Measurements from ENCODE around the gene B3GALT4. TPM values are rescaled to one million over a fixed set of nuclear protein-coding genes. Genes with fewer than 3 reads are reported as not detected.

Gene B3GALT4
- total RNA-seq, 3 donors from 2014 or later (not counting 1 experiment from before 2014, with no cell fraction given): 22.7 to 24.1 (median 23.1) TPM

DNA sequence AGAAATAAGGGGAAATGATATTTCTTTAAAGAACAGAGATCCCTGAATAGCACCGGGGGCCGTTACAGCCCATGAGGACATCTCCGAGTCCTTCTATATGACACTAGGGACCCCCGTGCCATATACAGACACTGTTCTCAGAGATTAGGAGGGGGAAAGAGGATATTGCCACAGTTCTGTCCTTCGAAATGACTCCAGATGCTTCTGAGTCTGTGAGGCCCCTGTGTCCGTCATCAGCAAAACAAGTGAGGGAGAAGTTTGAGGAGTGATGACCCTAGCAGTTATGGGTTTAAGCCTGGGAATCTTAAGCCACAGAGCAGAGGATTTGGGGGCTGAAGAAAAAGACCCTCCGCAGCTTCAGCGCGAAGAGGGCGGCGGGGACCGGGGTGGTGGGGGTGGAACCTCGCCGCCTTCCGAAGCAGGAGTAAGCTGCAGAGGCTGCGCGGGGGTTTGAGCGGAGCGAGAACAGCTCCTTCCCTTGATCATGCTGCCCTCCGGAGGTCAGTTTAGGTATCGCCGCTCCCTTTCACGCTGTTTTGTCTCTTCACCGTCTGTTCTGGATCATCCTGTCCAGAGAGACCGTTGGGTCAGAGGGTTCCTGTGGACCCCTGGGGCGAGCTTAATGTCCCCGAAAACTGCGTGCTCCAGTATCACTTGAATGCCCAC lies 28.8 kb upstream of the B3GALT4 start:
- ATAC-seq: peak; percentile 38 to 63 (median 47)
- H3K27me3 Mint-ChIP-seq (ENCODE audit: low read depth in 2 of 2): peaks cover 0 to 5% of the 10 kb centered on the region in 2 donors
- H3K4me3 Mint-ChIP-seq: peak overlapping the region; percentile 90
- peak overlapping the region; percentile 45 for H3K4me3 ChIP-seq (ENCODE audit: low read length)
- 2% methylated on average over 27 of the region's 28 CpGs for WGBS (ENCODE audit: insufficient coverage)
- peak; percentile 89 to 95 for DNase-seq
- no peaks in the 10 kb centered on the region for H3K9me3 Mint-ChIP-seq
- H3K9me3 ChIP-seq (ENCODE audit: control insufficient read depth, insufficient read depth, low read length): no peaks in the 10 kb centered on the region
- peak overlapping the region; percentile 95 to 97 for H3K27ac Mint-ChIP-seq
- H3K27me3 ChIP-seq (ENCODE audit: control insufficient read depth, insufficient read depth, low read length): no peaks in the 10 kb centered on the region
- peak overlapping the region; percentile 94 for H3K27ac ChIP-seq (ENCODE audit: low read length)
- intact Hi-C loops (cut with micrococcal nuclease): loop anchor here (1.0 kb wide), 3 partner anchors 87 to 234 kb away; no protein-coding TSS in a partner anchor
- peaks cover 7% of the 10 kb centered on the region for H3K36me3 ChIP-seq (ENCODE audit: control insufficient read depth, insufficient read depth, low read length)
- peaks cover 28% of the 10 kb centered on the region for H3K4me1 ChIP-seq (ENCODE audit: control insufficient read depth, insufficient read depth, low read length)
- H3K4me1 Mint-ChIP-seq: peaks cover 22 to 37% of the 10 kb centered on the region in 2 donors
- H3K36me3 Mint-ChIP-seq: no peaks in the 10 kb centered on the region
- TF ChIP-seq, protein P1, sequence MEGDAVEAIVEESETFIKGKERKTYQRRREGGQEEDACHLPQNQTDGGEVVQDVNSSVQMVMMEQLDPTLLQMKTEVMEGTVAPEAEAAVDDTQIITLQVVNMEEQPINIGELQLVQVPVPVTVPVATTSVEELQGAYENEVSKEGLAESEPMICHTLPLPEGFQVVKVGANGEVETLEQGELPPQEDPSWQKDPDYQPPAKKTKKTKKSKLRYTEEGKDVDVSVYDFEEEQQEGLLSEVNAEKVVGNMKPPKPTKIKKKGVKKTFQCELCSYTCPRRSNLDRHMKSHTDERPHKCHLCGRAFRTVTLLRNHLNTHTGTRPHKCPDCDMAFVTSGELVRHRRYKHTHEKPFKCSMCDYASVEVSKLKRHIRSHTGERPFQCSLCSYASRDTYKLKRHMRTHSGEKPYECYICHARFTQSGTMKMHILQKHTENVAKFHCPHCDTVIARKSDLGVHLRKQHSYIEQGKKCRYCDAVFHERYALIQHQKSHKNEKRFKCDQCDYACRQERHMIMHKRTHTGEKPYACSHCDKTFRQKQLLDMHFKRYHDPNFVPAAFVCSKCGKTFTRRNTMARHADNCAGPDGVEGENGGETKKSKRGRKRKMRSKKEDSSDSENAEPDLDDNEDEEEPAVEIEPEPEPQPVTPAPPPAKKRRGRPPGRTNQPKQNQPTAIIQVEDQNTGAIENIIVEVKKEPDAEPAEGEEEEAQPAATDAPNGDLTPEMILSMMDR (IDR thresholded peaks at IDR 0.05): peak; percentile 94

DNA sequence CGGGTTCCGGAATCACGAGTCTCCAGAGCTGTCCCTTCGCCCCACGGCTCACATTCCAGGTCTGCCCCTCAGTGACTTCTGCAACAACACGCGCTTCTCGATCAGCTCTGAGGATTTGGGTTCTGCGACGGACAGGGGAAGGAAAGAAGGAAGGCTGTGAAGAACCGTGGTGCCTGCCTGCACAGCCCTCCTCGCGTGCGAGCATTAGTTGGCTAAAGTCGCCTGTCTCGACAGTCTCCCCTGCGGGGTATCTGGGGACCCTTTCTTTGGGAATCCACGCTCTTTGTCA lies 28.3 kb upstream of the B3GALT4 start:
- TF ChIP-seq, protein P1 (IDR thresholded peaks at IDR 0.05): no peak
- H3K27ac Mint-ChIP-seq: peak overlapping the region; percentile 95 to 97
- Histone ChIP-seq H3K27ac (ENCODE audit: low read length) (peak overlapping the region; percentile 94), H3K36me3 (ENCODE audit: control insufficient read depth, insufficient read depth, low read length) (peaks cover 7% of the 10 kb centered on the region), H3K27me3 (ENCODE audit: control insufficient read depth, insufficient read depth, low read length) (no peaks in the 10 kb centered on the region), H3K9me3 (ENCODE audit: control insufficient read depth, insufficient read depth, low read length) (no peaks in the 10 kb centered on the region), H3K4me3 (ENCODE audit: low read length) (peak overlapping the region; percentile 45), H3K4me1 (ENCODE audit: control insufficient read depth, insufficient read depth, low read length) (peaks cover 28% of the 10 kb centered on the region)
- H3K36me3 Mint-ChIP-seq: no peaks in the 10 kb centered on the region
- ATAC-seq: no peak
- no peaks in the 10 kb centered on the region for H3K9me3 Mint-ChIP-seq
- peaks cover 22 to 37% of the 10 kb centered on the region in 2 donors for H3K4me1 Mint-ChIP-seq
- H3K4me3 Mint-ChIP-seq: peak overlapping the region; percentile 90
- intact Hi-C loops (cut with micrococcal nuclease): loop anchor here (1.0 kb wide), 3 partner anchors 87 to 234 kb away; no protein-coding TSS in a partner anchor
- peaks cover 0 to 5% of the 10 kb centered on the region in 2 donors for H3K27me3 Mint-ChIP-seq (ENCODE audit: low read depth in 2 of 2)
- 0% methylated on average over 18 of the region's 18 CpGs for WGBS (ENCODE audit: insufficient coverage)
- DNase-seq: peak in 1 of 2 donors; percentile 79

- no peaks in the 10 kb centered on the region for H3K9me3 Mint-ChIP-seq
- peaks cover 0 to under 1% of the 10 kb centered on the region in 2 donors for H3K27me3 Mint-ChIP-seq (ENCODE audit: low read depth in 2 of 2)
- Histone ChIP-seq H3K9me3 (ENCODE audit: control insufficient read depth, insufficient read depth, low read length) (no peaks in the 10 kb centered on the region), H3K4me3 (ENCODE audit: low read length) (peak overlapping the region; percentile 68), H3K27ac (ENCODE audit: low read length) (peak overlapping the region; percentile 94), H3K27me3 (ENCODE audit: control insufficient read depth, insufficient read depth, low read length) (no peaks in the 10 kb centered on the region), H3K4me1 (ENCODE audit: control insufficient read depth, insufficient read depth, low read length) (peaks cover 28% of the 10 kb centered on the region), H3K36me3 (ENCODE audit: control insufficient read depth, insufficient read depth, low read length) (peaks cover 7% of the 10 kb centered on the region)
- ATAC-seq: peak; percentile 86 to 96 (median 88)
- peak overlapping the region; percentile 90 for H3K4me3 Mint-ChIP-seq
- no peaks in the 10 kb centered on the region for H3K36me3 Mint-ChIP-seq
- TF ChIP-seq, protein P1 (IDR thresholded peaks at IDR 0.05): no peak
- H3K4me1 Mint-ChIP-seq: peaks cover 22 to 37% of the 10 kb centered on the region in 2 donors
- under 1% methylated on average over 58 of the region's 58 CpGs for WGBS (ENCODE audit: insufficient coverage)
- peak overlapping the region; percentile 95 to 97 for H3K27ac Mint-ChIP-seq
- intact Hi-C loops (cut with micrococcal nuclease): loop anchor here (1.0 kb wide), 5 partner anchors 22 to 235 kb away; partner anchors contain the start of genes RXRB, SLC39A7 and VPS52
- DNase-seq: peak; percentile 96 to 99
These were observed 27.8 kb upstream of the B3GALT4 start for GRCh38 chr6:33248932-33249731.

All from natural killer cell (primary cell).